HG02970 (cell line): ENCODE data around the gene ETV6.

Experiments used
- ATAC-seq: cut with Tn5 transposase; IDR thresholded peaks from one replicate; pipeline ENCODE4 v1.9.1; 2021; ENCODE audit warnings: mild to moderate bottlenecking, moderate library complexity, moderate number of reproducible peaks; ENCODE audit not compliant: unreplicated experiment, low FRiP score

The ETV6 gene

GRCh38 chr12:11794751-11795150 lies 145.3 kb downstream of the ETV6 start:
- no peak for ATAC-seq

GRCh38 chr12:11795192-11795912 lies 145.9 kb downstream of the ETV6 start:
- ATAC-seq: no peak

- ATAC-seq: no peak
Measured at GRCh38 chr12:11795913-11796459, 146.5 kb downstream of the ETV6 start.

GRCh38 chr12:11797317-11797913 lies 147.9 kb downstream of the ETV6 start:
- ATAC-seq: no peak

GRCh38 chr12:11798006-11798708 lies 148.7 kb downstream of the ETV6 start:
- ATAC-seq: no peak

- no peak for ATAC-seq
Measured at GRCh38 chr12:11798856-11799501, 149.5 kb downstream of the ETV6 start.

- ATAC-seq: no peak
Measured at GRCh38 chr12:11799502-11799873, 150.0 kb downstream of the ETV6 start.

- no peak for ATAC-seq
Measured at GRCh38 chr12:11801643-11802042, 152.2 kb downstream of the ETV6 start.

- ATAC-seq: no peak
Measured at GRCh38 chr12:11804130-11804529, 154.7 kb downstream of the ETV6 start.

- ATAC-seq: no peak
Measured at GRCh38 chr12:11805043-11805442, 155.6 kb downstream of the ETV6 start.

GRCh38 chr12:11805680-11806079 lies 156.2 kb downstream of the ETV6 start:
- no peak for ATAC-seq

- ATAC-seq: no peak
Measured at GRCh38 chr12:11807458-11807857, 158.0 kb downstream of the ETV6 start.

- no peak for ATAC-seq
Measured at GRCh38 chr12:11808931-11809330, 159.5 kb downstream of the ETV6 start.

GRCh38 chr12:11810206-11810545 lies 160.7 kb downstream of the ETV6 start:
- ATAC-seq: no peak

GRCh38 chr12:11811008-11811407 lies 161.5 kb downstream of the ETV6 start:
- ATAC-seq: no peak

- no peak for ATAC-seq
Measured at GRCh38 chr12:11812241-11812585, 162.7 kb downstream of the ETV6 start.

GRCh38 chr12:11812586-11813437 lies 163.3 kb downstream of the ETV6 start:
- ATAC-seq: no peak

- ATAC-seq: no peak
Measured at GRCh38 chr12:11813438-11813813, 164.0 kb downstream of the ETV6 start.

GRCh38 chr12:11814374-11814773 lies 164.9 kb downstream of the ETV6 start:
- ATAC-seq: no peak

GRCh38 chr12:11815397-11815796 lies 165.9 kb downstream of the ETV6 start:
- no peak for ATAC-seq
